Activated T-cell treated with anti-CD3 and anti-CD28 coated beads, Interleukin-2, amount 50 U/mL, for 72 hours (primary cell): ENCODE measurements around the gene CHST11. TPM values are rescaled to one million over a fixed set of nuclear protein-coding genes. Genes with fewer than 3 reads are reported as not detected.
"Not testable (repeated sequence)": the region's sequence is repeated elsewhere in the genome, so short reads cannot be mapped to it uniquely, and the experiment has no call there.

Source experiments
- ATAC-seq, 2 donors: fragments of 150-1000 bp; cut with Tn5 transposase; replicated peaks in 1 of 2; 2 replicates each; pipeline ENCODE4 v1.10.0; 2021; ENCODE audit warnings: moderate library complexity in 2 of 2, mild to moderate bottlenecking in 1 of 2
- DNase-seq, 2 donors: peaks; one replicate each; pipeline ENCODE4 v3.0.0; 2021 to 2022; ENCODE audit warnings: mixed read lengths in 1 of 2
- H3K27ac Mint-ChIP-seq: one replicate; pipeline ENCODE4 v1.8.0; 2022; ENCODE audit warnings: mild to moderate bottlenecking, moderate library complexity, mixed read lengths
- H3K27me3 Mint-ChIP-seq: one replicate; pipeline ENCODE4 v1.8.0; 2022; ENCODE audit warnings: low read depth, mixed read lengths
- H3K36me3 Mint-ChIP-seq, 2 donors: one replicate each; pipeline ENCODE4 v1.8.0; 2022; ENCODE audit warnings: mixed read lengths in 2 of 2, mild to moderate bottlenecking in 1 of 2; ENCODE audit not compliant: insufficient read depth in 2 of 2
- H3K4me1 Mint-ChIP-seq: one replicate; pipeline ENCODE4 v1.8.0; 2022; ENCODE audit warnings: low read depth, mixed read lengths
- H3K4me3 Mint-ChIP-seq, 2 donors: one replicate each; pipeline ENCODE4 v1.8.0; 2022; ENCODE audit warnings: mild to moderate bottlenecking in 2 of 2, mixed read lengths in 2 of 2, moderate library complexity in 2 of 2
- H3K9me3 Mint-ChIP-seq, 2 donors: one replicate each; pipeline ENCODE4 v1.8.0; 2022; ENCODE audit warnings: mixed read lengths in 2 of 2
- total RNA-seq, 2 donors: library from RNA; stranded (reverse); gene quantifications; one replicate each; pipeline ENCODE4 v1.2.3, GENCODE V29; 2022

The CHST11 gene
- total RNA-seq, 2 donors from 2014 or later, result 47.2 to 57.7 TPM

GRCh38 chr12:104600790-104601739 lies 144.3 kb downstream of the CHST11 start:
- Mint-ChIP-seq H3K9me3 (no peaks in the 10 kb centered on the region), H3K27me3 (no peaks in the 10 kb centered on the region), H3K4me3 (no peak overlapping the region), H3K27ac (peak overlapping the region; percentile 44), H3K4me1 (peaks cover 47% of the 10 kb centered on the region), H3K36me3 (peaks cover 0 to under 1% of the 10 kb centered on the region in 2 donors)
- DNase-seq (no peak), ATAC-seq (no peak)

DNA sequence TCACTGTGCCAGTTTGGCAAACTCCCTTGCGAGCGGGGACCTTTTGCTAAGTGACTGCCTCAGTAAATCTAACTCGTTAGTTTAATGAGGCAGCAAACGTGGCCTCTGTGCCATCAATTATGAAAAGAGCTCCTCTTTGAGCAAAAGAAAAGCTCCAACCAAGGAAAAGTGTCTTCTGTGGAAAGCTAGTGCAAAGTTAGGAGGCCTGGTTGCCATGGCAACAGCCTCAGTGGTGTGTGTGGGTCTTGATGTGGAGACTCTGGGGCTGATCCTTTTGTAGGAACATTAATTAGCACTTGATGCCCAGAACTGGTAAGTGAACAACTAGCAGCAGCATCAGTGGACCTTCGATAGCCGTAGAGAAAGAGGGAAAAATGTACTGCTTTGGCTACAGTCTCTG lies 145.7 kb downstream of the CHST11 start:
- Mint-ChIP-seq H3K4me1 (peaks cover 36% of the 10 kb centered on the region), H3K27me3 (no peaks in the 10 kb centered on the region), H3K36me3 (peaks cover 0 to 1% of the 10 kb centered on the region in 2 donors), H3K4me3 (no peak overlapping the region), H3K27ac (no peak overlapping the region), H3K9me3 (no peaks in the 10 kb centered on the region)
- ATAC-seq, result no peak
- DNase-seq, result no peak

DNA sequence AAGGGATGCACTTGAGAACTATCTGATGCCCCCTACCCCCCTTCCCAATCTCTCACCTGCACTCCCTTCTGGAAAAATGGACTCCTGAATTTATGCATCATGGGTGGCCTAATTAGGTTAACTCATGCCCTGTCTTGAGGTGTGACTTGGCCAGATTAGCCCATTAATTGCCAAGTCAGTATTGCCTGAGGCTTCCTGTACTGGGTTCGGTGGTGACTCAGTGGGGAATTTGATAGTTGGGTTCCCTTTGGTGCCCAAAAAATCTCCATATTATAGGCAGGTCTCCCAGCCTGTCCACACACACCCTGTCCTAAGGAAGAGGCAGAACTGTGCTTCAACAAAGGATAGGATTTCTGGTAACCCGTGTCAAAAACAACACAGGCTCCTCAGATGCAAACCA lies 146.1 kb downstream of the CHST11 start:
- Mint-ChIP-seq H3K27me3 (no peaks in the 10 kb centered on the region), H3K36me3 (peaks cover 0 to 1% of the 10 kb centered on the region in 2 donors), H3K4me1 (peaks cover 36% of the 10 kb centered on the region), H3K4me3 (no peak overlapping the region), H3K27ac (no peak overlapping the region), H3K9me3 (no peaks in the 10 kb centered on the region)
- no peak for ATAC-seq
- DNase-seq, result no peak

- Mint-ChIP-seq H3K4me1 (peaks cover 36% of the 10 kb centered on the region), H3K27ac (peak overlapping the region; percentile 76), H3K9me3 (no peaks in the 10 kb centered on the region), H3K27me3 (no peaks in the 10 kb centered on the region), H3K4me3 (peak overlapping the region; percentile 54 to 74), H3K36me3 (peaks cover 0 to 1% of the 10 kb centered on the region in 2 donors)
- ATAC-seq, result peak; percentile 27 to 50
- no peak for DNase-seq
Observed at GRCh38 chr12:104603545-104603973, 146.8 kb downstream of the CHST11 start.

DNA sequence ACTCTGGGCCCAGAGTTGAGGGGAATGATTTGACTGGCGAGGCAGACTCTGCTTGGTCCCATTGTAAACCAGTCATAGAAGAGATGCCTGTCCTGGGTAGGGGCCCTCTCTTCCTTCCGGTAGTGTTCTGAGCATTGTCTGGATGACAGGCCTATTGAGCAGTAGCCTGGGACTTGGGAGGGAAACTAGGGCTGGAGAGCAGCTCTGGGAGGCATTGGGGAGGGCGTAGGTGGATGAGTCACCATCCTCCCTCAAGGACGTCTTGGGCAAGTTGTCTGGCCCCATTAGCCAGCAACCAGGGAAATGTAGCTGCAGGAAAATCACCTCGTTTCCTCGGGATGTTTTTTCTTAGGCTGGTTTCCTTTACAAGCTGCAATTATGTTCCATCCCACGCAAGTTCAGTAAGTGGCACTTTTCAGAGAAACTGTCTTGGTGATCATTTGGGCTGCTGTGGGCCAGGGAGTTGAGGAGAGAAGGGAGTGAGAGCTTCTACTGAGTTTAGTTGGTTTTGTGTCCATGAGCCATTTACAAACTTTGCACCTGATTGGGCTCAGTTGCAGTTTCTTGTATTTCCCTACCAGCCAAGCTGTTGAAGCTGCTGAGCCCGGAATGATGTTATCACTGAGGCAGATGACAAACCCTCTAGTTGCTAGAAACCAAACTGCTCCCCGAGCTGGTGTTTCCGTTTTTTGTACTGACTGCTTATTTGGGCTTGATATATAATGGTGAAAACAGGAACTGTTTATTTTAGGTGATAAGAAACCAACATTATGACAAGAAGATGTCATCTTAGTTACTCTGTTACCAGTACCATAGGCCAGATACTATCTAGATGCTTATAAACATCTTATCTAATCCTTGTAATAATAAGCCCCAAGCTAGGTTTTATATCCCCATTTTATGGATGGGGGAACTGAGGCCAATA lies 147.6 kb downstream of the CHST11 start:
- peak; percentile 51 to 54 for DNase-seq
- Mint-ChIP-seq H3K36me3 (peaks cover 0 to 1% of the 10 kb centered on the region in 2 donors), H3K27me3 (no peaks in the 10 kb centered on the region), H3K4me3 (peak overlapping the region; percentile 54 to 74), H3K9me3 (no peaks in the 10 kb centered on the region), H3K4me1 (peaks cover 36% of the 10 kb centered on the region), H3K27ac (peak overlapping the region; percentile 76)
- peak; percentile 82 to 89 for ATAC-seq

DNA sequence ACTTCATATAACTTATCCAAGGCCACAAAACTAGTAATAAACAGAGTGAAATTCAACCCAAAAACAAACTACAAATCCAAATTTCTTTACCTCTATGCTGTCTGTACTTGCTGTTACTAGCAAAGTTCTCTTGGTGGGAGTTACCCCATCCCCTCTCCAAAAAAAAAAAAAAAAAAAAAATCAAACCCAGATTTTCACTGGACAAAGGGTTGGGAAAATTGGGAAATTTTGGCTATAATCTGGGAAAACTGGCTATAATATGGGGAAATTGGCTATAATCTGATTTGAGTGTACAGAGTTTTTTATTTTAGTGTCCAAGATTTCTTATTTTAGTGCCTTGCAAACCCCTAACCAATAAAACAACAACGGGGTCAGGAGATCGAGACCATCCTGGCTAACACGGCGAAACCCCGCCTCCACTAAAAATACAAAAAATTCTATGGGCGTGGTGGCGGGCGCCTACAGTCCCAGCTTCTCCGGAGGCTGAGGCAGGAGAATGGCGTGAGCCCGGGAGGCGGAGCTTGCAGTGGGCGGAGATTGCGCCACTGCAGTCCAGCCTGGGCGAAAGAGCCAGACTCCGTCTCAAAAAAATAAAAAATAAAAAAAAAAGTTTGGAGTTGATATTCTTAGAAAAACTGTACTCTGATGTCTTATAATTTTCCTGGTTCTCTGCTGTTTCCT lies 148.4 kb downstream of the CHST11 start:
- DNase-seq, result no peak
- peaks cover 36% of the 10 kb centered on the region for H3K4me1 Mint-ChIP-seq
- peak overlapping the region in 1 of 2 donors; percentile 74 for H3K4me3 Mint-ChIP-seq
- H3K27ac Mint-ChIP-seq, result peak overlapping the region; percentile 76
- H3K36me3 Mint-ChIP-seq, result peaks cover 0 to 1% of the 10 kb centered on the region in 2 donors
- H3K27me3 Mint-ChIP-seq, result no peaks in the 10 kb centered on the region
- ATAC-seq, result no peak
- H3K9me3 Mint-ChIP-seq, result no peaks in the 10 kb centered on the region

DNA sequence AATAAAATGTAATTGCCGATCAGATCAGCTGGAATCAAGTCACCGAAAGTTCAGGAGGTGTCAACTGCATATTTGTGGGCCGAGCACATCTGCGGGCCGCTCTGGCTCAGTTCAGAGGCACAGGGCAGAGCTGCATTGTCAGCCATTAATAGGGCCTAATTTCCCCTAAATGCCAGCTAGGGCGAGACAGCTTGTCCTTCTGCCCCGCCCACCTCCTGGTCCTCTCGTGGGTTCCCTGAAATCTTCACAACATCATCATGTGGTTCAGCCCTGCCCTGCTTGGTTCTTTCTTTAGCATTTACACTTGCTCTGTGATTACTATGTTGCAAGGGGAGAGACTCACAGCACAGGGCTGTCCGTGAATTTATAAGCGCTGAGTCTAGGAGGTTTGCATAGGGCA lies 148.9 kb downstream of the CHST11 start:
- DNase-seq (no peak), ATAC-seq (no peak)
- Mint-ChIP-seq H3K9me3 (no peaks in the 10 kb centered on the region), H3K36me3 (peaks cover 0 to 1% of the 10 kb centered on the region in 2 donors), H3K4me1 (peaks cover 33% of the 10 kb centered on the region), H3K4me3 (no peak overlapping the region), H3K27me3 (no peaks in the 10 kb centered on the region), H3K27ac (no peak overlapping the region)

GRCh38 chr12:104608998-104609397 lies 152.2 kb downstream of the CHST11 start:
- Mint-ChIP-seq H3K36me3 (peaks cover 0 to 6% of the 10 kb centered on the region in 2 donors), H3K9me3 (no peaks in the 10 kb centered on the region), H3K4me3 (no peak overlapping the region), H3K27me3 (no peaks in the 10 kb centered on the region), H3K27ac (no peak overlapping the region), H3K4me1 (peaks cover 20% of the 10 kb centered on the region)
- DNase-seq (no peak), ATAC-seq (no peak)

GRCh38 chr12:104609445-104609844 lies 152.7 kb downstream of the CHST11 start:
- DNase-seq (no peak), ATAC-seq (no peak)
- Mint-ChIP-seq H3K27me3 (no peaks in the 10 kb centered on the region), H3K36me3 (peaks cover 0 to 6% of the 10 kb centered on the region in 2 donors), H3K9me3 (no peaks in the 10 kb centered on the region), H3K27ac (no peak overlapping the region), H3K4me1 (peaks cover 15% of the 10 kb centered on the region), H3K4me3 (no peak overlapping the region)

DNA sequence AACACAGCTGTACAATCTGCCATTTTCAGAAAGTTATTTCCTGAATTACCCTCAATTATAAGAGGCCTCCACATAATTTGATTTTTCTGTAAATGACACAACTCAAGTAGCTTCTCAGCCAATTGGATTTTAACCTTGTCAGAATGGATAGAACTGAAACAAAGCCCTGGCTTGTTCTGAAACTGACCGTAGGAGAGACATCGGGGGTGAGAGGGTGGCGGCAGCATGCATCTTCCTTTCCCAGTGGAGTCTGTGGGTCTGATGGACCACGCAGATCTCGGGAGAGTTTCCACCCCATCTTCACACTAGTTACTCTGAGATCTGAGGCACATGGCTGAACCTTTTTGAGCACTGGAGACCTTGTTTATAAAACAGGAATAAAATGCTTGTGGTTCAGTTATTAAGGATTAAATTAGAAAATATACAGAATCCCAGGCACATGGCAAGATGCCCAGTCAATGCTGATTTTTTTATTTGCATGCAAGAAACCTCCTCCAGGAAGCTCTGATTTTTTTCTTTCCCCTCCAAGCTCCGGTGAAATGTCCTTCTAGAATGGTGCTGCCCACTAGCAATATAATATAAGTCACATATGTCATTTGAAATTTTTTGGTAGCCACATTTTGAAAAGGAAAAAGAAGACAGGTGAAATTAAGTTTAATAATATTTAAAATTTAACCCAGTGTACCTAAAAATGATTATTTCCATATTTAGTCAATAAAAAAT lies 153.9 kb downstream of the CHST11 start:
- no peak overlapping the region for H3K27ac Mint-ChIP-seq
- no peak overlapping the region for H3K4me3 Mint-ChIP-seq
- no peaks in the 10 kb centered on the region for H3K27me3 Mint-ChIP-seq
- ATAC-seq, result no peak
- no peaks in the 10 kb centered on the region for H3K9me3 Mint-ChIP-seq
- DNase-seq, result no peak
- peaks cover 11% of the 10 kb centered on the region for H3K4me1 Mint-ChIP-seq
- H3K36me3 Mint-ChIP-seq, result peaks cover 0 to 6% of the 10 kb centered on the region in 2 donors

GRCh38 chr12:104611671-104612070 lies 154.9 kb downstream of the CHST11 start:
- peaks cover 11% of the 10 kb centered on the region for H3K4me1 Mint-ChIP-seq
- H3K27me3 Mint-ChIP-seq, result no peaks in the 10 kb centered on the region
- ATAC-seq (no peak), DNase-seq (no peak)
- H3K4me3 Mint-ChIP-seq, result no peak overlapping the region
- H3K36me3 Mint-ChIP-seq, result peaks cover 0 to 5% of the 10 kb centered on the region in 2 donors
- no peaks in the 10 kb centered on the region for H3K9me3 Mint-ChIP-seq
- no peak overlapping the region for H3K27ac Mint-ChIP-seq

DNA sequence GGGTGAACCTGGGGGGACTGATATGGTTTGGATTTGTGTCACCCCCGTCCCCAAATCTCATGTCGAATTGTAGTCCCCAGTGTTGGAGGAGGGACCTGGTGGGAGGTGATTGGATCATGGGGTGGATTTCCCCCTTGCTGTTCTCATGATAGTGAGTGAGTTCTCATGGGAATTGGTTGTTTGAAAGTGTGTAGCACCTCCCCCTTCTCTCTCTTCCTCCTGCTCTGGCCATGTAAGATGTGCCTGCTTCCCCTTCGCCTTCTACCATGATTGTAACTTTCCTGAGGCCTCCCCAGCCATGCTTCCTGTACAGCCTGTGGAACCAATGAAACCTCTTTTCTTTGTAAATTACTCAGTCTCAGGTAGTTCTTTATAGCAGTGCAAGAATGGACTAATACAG lies 156.6 kb downstream of the CHST11 start:
- H3K4me3 Mint-ChIP-seq, H3K9me3 Mint-ChIP-seq, H3K27me3 Mint-ChIP-seq, ATAC-seq, DNase-seq, H3K36me3 Mint-ChIP-seq: not testable (repeated sequence)
- peaks cover 11% of the 10 kb centered on the region for H3K4me1 Mint-ChIP-seq
- H3K27ac Mint-ChIP-seq, result peak overlapping the region; percentile 18
